ENCODE data around the gene SMC1B. TPM values are rescaled to one million over a fixed set of nuclear protein-coding genes. Genes with fewer than 3 reads are reported as not detected.

Gene SMC1B
- total and polyA plus RNA-seq, 9 of the 15 experiments (the other 6 are each of a cell fraction or from before 2014, with no cell fraction given) = 0.03 TPM; not detected in 8

DNA sequence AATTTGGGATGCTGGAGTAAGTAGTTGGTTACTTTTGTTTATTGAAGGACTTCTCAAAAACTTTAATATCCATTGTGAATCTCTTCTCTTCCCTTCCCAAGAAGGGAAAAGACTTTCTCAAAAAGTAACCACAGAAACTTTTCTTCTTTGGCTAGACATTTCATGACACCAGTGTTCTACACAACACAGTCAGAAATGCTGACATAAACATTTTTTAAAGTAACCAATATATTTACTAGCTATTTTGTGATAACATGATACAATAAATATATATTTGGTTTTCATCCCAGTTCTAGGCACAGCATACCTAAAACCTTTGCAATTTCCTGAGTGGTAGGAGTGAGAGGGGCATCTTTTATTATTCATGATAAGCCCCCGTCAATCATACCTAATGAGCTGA lies 55.9 kb downstream of the SMC1B start:
- Histone ChIP-seq H3K27ac (ENCODE audit: extremely low read depth, low read depth, low read length) (no peak overlapping the region), H3K9ac (ENCODE audit: insufficient read depth in 1 of 2, low read depth in 2 of 2, low read length in 2 of 2) (no peak overlapping the region), H3K9me3 (replicated peaks; ENCODE audit: control insufficient read depth, insufficient read depth, low read depth, low read length) (no peaks in the 10 kb centered on the region), H3K4me3 (no peak overlapping the region), H3K4me1 (replicated peaks in 1 of 2; ENCODE audit: control insufficient read depth in 2 of 2, insufficient read depth in 2 of 2, low read length in 2 of 2) (peaks cover 2 to 5% of the 10 kb centered on the region in 2 experiments; a peak in 3 of 5 replicates), H3K36me3 (ENCODE audit: control insufficient read depth, insufficient read depth, low read length) (no peaks in the 10 kb centered on the region), H3K27me3 (ENCODE audit: control insufficient read depth in 2 of 2, insufficient read depth in 2 of 2, low read length in 2 of 2) (peaks cover 3 to 4% of the 10 kb centered on the region in 2 experiments; a peak in 3 of 5 replicates), H3K4me2 (ENCODE audit: insufficient read depth, low read length) (no peak overlapping the region), H4K20me1 (replicated peaks; ENCODE audit: control insufficient read depth, insufficient read depth, low read length) (no peaks in the 10 kb centered on the region), H2AFZ (ENCODE audit: low read depth, low read length) (no peak overlapping the region), H3K79me2 (ENCODE audit: control insufficient read depth, insufficient read depth, low read length) (no peaks in the 10 kb centered on the region), H3K9me1 (ENCODE audit: control insufficient read depth, insufficient read depth, low read length) (no peaks in the 10 kb centered on the region)
- 75% methylated on average over 1 of the region's 1 CpG for WGBS (ENCODE audit: insufficient coverage, low coverage, missing lambda C conversion rate)
- TF ChIP-seq ZNF644 (tag; IDR thresholded peaks at IDR 0.05; ENCODE audit: low read depth) = no peak
- TF ChIP-seq TSC22D4 (tag; IDR thresholded peaks at IDR 0.05) = no peak
- peak; percentile 69 for TF ChIP-seq MAFG (tag; conservative IDR thresholded peaks at IDR 0.05)
- no peak for TF ChIP-seq DEAF1 (CRISPR knock-in tag; IDR thresholded peaks at IDR 0.05)
- TF ChIP-seq C11orf30 (IDR thresholded peaks at IDR 0.05; ENCODE audit: low read depth) = peak; percentile 62; the same call in 1 of the 2 replicates
- peak; percentile 94 for TF ChIP-seq MAFK (IDR thresholded peaks at IDR 0.05; ENCODE audit: low read length)
- TF ChIP-seq ZNF316 (IDR thresholded peaks at IDR 0.05) = peak; percentile 85
- no peak for TF ChIP-seq MCM5 (IDR thresholded peaks at IDR 0.05; ENCODE audit: low read depth)
- peak; percentile 93 for TF ChIP-seq MAFF (IDR thresholded peaks at IDR 0.05; ENCODE audit: low read length)
- ATAC-seq (no peak), FAIRE-seq (no peak), DNase-seq (ENCODE audit: extremely low read depth in 1 of 4, low spot score in 3 of 4) (no peak)
- POLR2A ChIA-PET = interaction anchor here (0.9 to 2.0 kb wide), 2 partner anchors 10 to 14 kb away, joined by 3 to 5 read pairs; no protein-coding TSS in a partner anchor
- in situ Hi-C loops (cut with MboI) = no loop called here
- no TSS peak for BruUV-seq (replicated peaks)
- intact Hi-C loops (cut with micrococcal nuclease) = no loop called here
- CTCF ChIA-PET (ENCODE audit: low intra/inter-chr PET ratio) = no interaction called here

Data from K562 (cell line).